HG02610 (cell line): Measurements from ENCODE around the gene MATN1.
"Not testable (repeated sequence)": the region's sequence is repeated elsewhere in the genome, so short reads cannot be mapped to it uniquely, and the experiment has no call there.

Experiments used
- ATAC-seq: cut with Tn5 transposase; IDR thresholded peaks from one replicate; pipeline ENCODE4 v1.9.1; 2021; ENCODE audit warnings: mild to moderate bottlenecking, moderate library complexity; ENCODE audit not compliant: unreplicated experiment

The MATN1 gene

GRCh38 chr1:30700528-30701257, 22.7 kb downstream of the MATN1 start:
- no peak for ATAC-seq

- no peak for ATAC-seq
Observed at GRCh38 chr1:30699762-30700161, 23.6 kb downstream of the MATN1 start.

- no peak for ATAC-seq
Observed at GRCh38 chr1:30698401-30698981, 24.9 kb downstream of the MATN1 start.

GRCh38 chr1:30697571-30698376, 25.6 kb downstream of the MATN1 start:
- ATAC-seq, result peak; percentile 52

- no peak for ATAC-seq
Observed at GRCh38 chr1:30696831-30697230, 26.6 kb downstream of the MATN1 start.

GRCh38 chr1:30695439-30695841, 27.9 kb downstream of the MATN1 start:
- ATAC-seq, result no peak

GRCh38 chr1:30694280-30695175, 28.9 kb downstream of the MATN1 start:
- ATAC-seq, result no peak

- ATAC-seq, result no peak
Observed at GRCh38 chr1:30693822-30694221, 29.6 kb downstream of the MATN1 start.

- no peak for ATAC-seq
Observed at GRCh38 chr1:30693366-30693765, 30.0 kb downstream of the MATN1 start.

GRCh38 chr1:30692948-30693301, 30.5 kb downstream of the MATN1 start:
- ATAC-seq, result no peak

- ATAC-seq, result no peak
Observed at GRCh38 chr1:30692201-30692947, 31.0 kb downstream of the MATN1 start.

- no peak for ATAC-seq
Observed at GRCh38 chr1:30691480-30691879, 31.9 kb downstream of the MATN1 start.

- ATAC-seq, result no peak
Observed at GRCh38 chr1:30689901-30690645, 33.3 kb downstream of the MATN1 start.

GRCh38 chr1:30688920-30689794, 34.2 kb downstream of the MATN1 start:
- ATAC-seq, result no peak

GRCh38 chr1:30688516-30688915, 34.9 kb downstream of the MATN1 start:
- ATAC-seq, result not testable (repeated sequence)

- no peak for ATAC-seq
Observed at GRCh38 chr1:30687886-30688285, 35.5 kb downstream of the MATN1 start.

GRCh38 chr1:30686236-30686935, 37.0 kb downstream of the MATN1 start:
- ATAC-seq, result no peak

- ATAC-seq, result no peak
Observed at GRCh38 chr1:30685796-30686165, 37.6 kb downstream of the MATN1 start.
